PC-3 (cell line): ENCODE measurements around the gene DCDC1. TPM values are rescaled to one million over a fixed set of nuclear protein-coding genes. Genes with fewer than 3 reads are reported as not detected.

Experiments used
- ATAC-seq: fragments of 200-7000 bp; cut with Tn5 transposase; 2 replicates; pipeline ENCODE4 v1.9.1; 2020; ENCODE audit warnings: mild to moderate bottlenecking, moderate library complexity
- BruUV-seq: library from RNA; stranded (reverse); fragments of 400-500 nt; replicated peaks from 2 replicates; lab custom pipeline; 2021; lab: Mats Ljungman, UMichigan
- CTCF ChIA-PET: fragments of 300-600 bp; sonication (Branson Sonifier 250); formaldehyde crosslinking; loops from one replicate; lab custom pipeline; 2022; ENCODE audit warnings: antibody characterized with exemption; lab: Charles Lee
- POLR2A ChIA-PET: fragments of 300-600 bp; sonication (Branson Sonifier 250); formaldehyde crosslinking; loops from one replicate; lab custom pipeline; 2022; ENCODE audit warnings: antibody characterized with exemption; ENCODE audit not compliant: unreplicated experiment; lab: Charles Lee
- DNase-seq: peaks from one replicate; pipeline ENCODE4 v3.0.0-alpha.2; 2015
- H2AFZ ChIP-seq: fragments of 300-600 bp; sonication (generic); 2 replicates; pipeline ENCODE4 v1.6.0; 2016; ENCODE audit warnings: antibody characterized with exemption, low read length
- H3F3A ChIP-seq: fragments of 300-600 bp; sonication (generic); one replicate; pipeline ENCODE4 v1.6.0; 2017; ENCODE audit warnings: antibody characterized with exemption, low read length, control low read depth, mild to moderate bottlenecking; ENCODE audit not compliant: unreplicated experiment
- H3K27ac ChIP-seq: fragments of 300-600 bp; sonication (generic); 2 replicates; pipeline ENCODE4 v1.5.1; 2016; ENCODE audit warnings: mild to moderate bottlenecking, low read length
- H3K27me3 ChIP-seq: fragments of 300-600 bp; sonication (generic); 2 replicates; pipeline ENCODE4 v1.6.1; 2016; ENCODE audit warnings: low read length, mixed read lengths
- H3K36me3 ChIP-seq: fragments of 300-600 bp; sonication (generic); 2 replicates; pipeline ENCODE4 v1.6.1; 2016; ENCODE audit warnings: low read depth, mixed run types, low read length, mixed read lengths
- H3K4me1 ChIP-seq: fragments of 300-600 bp; sonication (generic); 2 replicates; pipeline ENCODE4 v1.5.1; 2016; ENCODE audit warnings: low read length; ENCODE audit not compliant: insufficient read depth
- H3K4me2 ChIP-seq: fragments of 300-600 bp; sonication (generic); 2 replicates; pipeline ENCODE4 v1.6.0; 2016; ENCODE audit warnings: low read length
- H3K4me3 ChIP-seq: fragments of 300-600 bp; sonication (generic); 2 replicates; pipeline ENCODE4 v1.5.1; 2016; ENCODE audit warnings: mild to moderate bottlenecking, low read length, mixed read lengths
- H3K79me2 ChIP-seq: fragments of 300-600 bp; sonication (generic); 2 replicates; pipeline ENCODE4 v1.6.1; 2017; ENCODE audit warnings: low read length, mixed read lengths
- H3K9ac ChIP-seq: fragments of 300-600 bp; sonication (generic); 2 replicates; pipeline ENCODE4 v1.6.0; 2016; ENCODE audit warnings: mild to moderate bottlenecking, low read length
- H3K9me2 ChIP-seq: fragments of 300-600 bp; sonication (generic); replicated peaks from 2 replicates; pipeline ENCODE4 v1.6.1; 2016; ENCODE audit warnings: mixed run types, low read length, mixed read lengths
- H3K9me3 ChIP-seq: fragments of 300-600 bp; sonication (generic); 2 replicates; pipeline ENCODE4 v1.6.1; 2016; ENCODE audit warnings: low read length, mixed read lengths
- H4K20me1 ChIP-seq: fragments of 300-600 bp; sonication (generic); 2 replicates; pipeline ENCODE4 v1.6.1; 2016; ENCODE audit warnings: low read length, mixed read lengths
- EZH2 ChIP-seq: fragments of 300-600 bp; sonication (generic); IDR thresholded peaks from one replicate; pipeline ENCODE4 v1.6.1; 2017; ENCODE audit warnings: antibody characterized with exemption, mild to moderate bottlenecking, low read length; ENCODE audit not compliant: unreplicated experiment
- EZH2phosphoT487 ChIP-seq: fragments of 300-600 bp; sonication (generic); IDR thresholded peaks from 2 replicates; pipeline ENCODE4 v1.6.1; 2018; ENCODE audit warnings: mild to moderate bottlenecking, antibody characterized with exemption, low read length, borderline replicate concordance
- intact Hi-C: fragments of 100-400 bp; cut with micrococcal nuclease; formaldehyde crosslinking; loops from 2 replicates; pipeline ENCODE4 v1.9.0; 2023
- total RNA-seq: library from RNA; depleted of rRNA; stranded (reverse); fragments of >200 nt; gene quantifications from 2 replicates; pipeline ENCODE4 v1.2.3, GENCODE V29; 2014
- TF ChIP-seq, protein P1 (sequence below): fragments of 300-600 bp; sonication (generic); conservative IDR thresholded peaks from 2 replicates; pipeline ENCODE4 v1.5.1; 2017; ENCODE audit warnings: antibody characterized with exemption, low read depth, mild to moderate bottlenecking, low read length

Gene DCDC1
- total RNA-seq, 1 experiment from 2014 or later: not detected

GRCh38 chr11:31383116-31383515 is 13.6 kb upstream of the DCDC1 start:
- ChIA-PET POLR2A (no interaction called here), CTCF (no interaction called here)
- no peaks in the 10 kb centered on the region for H3F3A ChIP-seq
- no peaks in the 10 kb centered on the region for H4K20me1 ChIP-seq
- DNase-seq (no peak), ATAC-seq (no peak)
- no peak overlapping the region for H3K27ac ChIP-seq
- intact Hi-C loops: no loop called here
- no peaks in the 10 kb centered on the region for H3K9me3 ChIP-seq
- no peak overlapping the region for H2AFZ ChIP-seq
- TF ChIP-seq EZH2phosphoT487 (no peak), EZH2 (no peak)
- TF ChIP-seq, protein P1, sequence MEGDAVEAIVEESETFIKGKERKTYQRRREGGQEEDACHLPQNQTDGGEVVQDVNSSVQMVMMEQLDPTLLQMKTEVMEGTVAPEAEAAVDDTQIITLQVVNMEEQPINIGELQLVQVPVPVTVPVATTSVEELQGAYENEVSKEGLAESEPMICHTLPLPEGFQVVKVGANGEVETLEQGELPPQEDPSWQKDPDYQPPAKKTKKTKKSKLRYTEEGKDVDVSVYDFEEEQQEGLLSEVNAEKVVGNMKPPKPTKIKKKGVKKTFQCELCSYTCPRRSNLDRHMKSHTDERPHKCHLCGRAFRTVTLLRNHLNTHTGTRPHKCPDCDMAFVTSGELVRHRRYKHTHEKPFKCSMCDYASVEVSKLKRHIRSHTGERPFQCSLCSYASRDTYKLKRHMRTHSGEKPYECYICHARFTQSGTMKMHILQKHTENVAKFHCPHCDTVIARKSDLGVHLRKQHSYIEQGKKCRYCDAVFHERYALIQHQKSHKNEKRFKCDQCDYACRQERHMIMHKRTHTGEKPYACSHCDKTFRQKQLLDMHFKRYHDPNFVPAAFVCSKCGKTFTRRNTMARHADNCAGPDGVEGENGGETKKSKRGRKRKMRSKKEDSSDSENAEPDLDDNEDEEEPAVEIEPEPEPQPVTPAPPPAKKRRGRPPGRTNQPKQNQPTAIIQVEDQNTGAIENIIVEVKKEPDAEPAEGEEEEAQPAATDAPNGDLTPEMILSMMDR: no peak
- H3K9ac ChIP-seq: no peak overlapping the region
- no peaks in the 10 kb centered on the region for H3K9me2 ChIP-seq
- no TSS peak for BruUV-seq
- no peak overlapping the region for H3K4me2 ChIP-seq
- no peaks in the 10 kb centered on the region for H3K79me2 ChIP-seq
- H3K36me3 ChIP-seq: no peaks in the 10 kb centered on the region
- no peaks in the 10 kb centered on the region for H3K27me3 ChIP-seq
- no peak overlapping the region for H3K4me3 ChIP-seq
- no peaks in the 10 kb centered on the region for H3K4me1 ChIP-seq

- Histone ChIP-seq H3K4me2 (no peak overlapping the region), H3K27me3 (no peaks in the 10 kb centered on the region), H3K9ac (no peak overlapping the region), H3K9me2 (no peaks in the 10 kb centered on the region), H3K9me3 (no peaks in the 10 kb centered on the region), H3K27ac (no peak overlapping the region), H3F3A (no peaks in the 10 kb centered on the region), H3K79me2 (peaks cover 5% of the 10 kb centered on the region; the same call in 1 of the 2 replicates), H3K36me3 (no peaks in the 10 kb centered on the region), H2AFZ (no peak overlapping the region), H3K4me1 (peaks cover under 1% of the 10 kb centered on the region; the same call in 1 of the 2 replicates), H3K4me3 (no peak overlapping the region), H4K20me1 (no peaks in the 10 kb centered on the region)
- ChIA-PET POLR2A (no interaction called here), CTCF (no interaction called here)
- TF ChIP-seq EZH2: no peak
- TF ChIP-seq, protein P1: no peak
- TF ChIP-seq EZH2phosphoT487: no peak
- intact Hi-C loops: no loop called here
- ATAC-seq: no peak
- DNase-seq: no peak
- BruUV-seq: no TSS peak
Observed at GRCh38 chr11:31375879-31376278, 6.3 kb upstream of the DCDC1 start.

- Histone ChIP-seq H3K9ac (no peak overlapping the region), H3K27me3 (peaks cover 30% of the 10 kb centered on the region), H3F3A (no peaks in the 10 kb centered on the region), H2AFZ (no peak overlapping the region), H3K4me2 (no peak overlapping the region), H3K4me3 (no peak overlapping the region), H4K20me1 (no peaks in the 10 kb centered on the region), H3K79me2 (peaks cover 10% of the 10 kb centered on the region), H3K9me2 (no peaks in the 10 kb centered on the region), H3K27ac (no peak overlapping the region), H3K4me1 (peaks cover 6% of the 10 kb centered on the region), H3K9me3 (no peaks in the 10 kb centered on the region), H3K36me3 (no peaks in the 10 kb centered on the region)
- intact Hi-C loops: loop anchor here (5.0 kb wide), 1 partner anchor 124 kb away; no protein-coding TSS in a partner anchor
- ChIA-PET POLR2A (no interaction called here), CTCF (no interaction called here)
- no peak for DNase-seq
- ATAC-seq: no peak
- TF ChIP-seq EZH2 (no peak), EZH2phosphoT487 (no peak)
- TF ChIP-seq, protein P1: no peak
- BruUV-seq: no TSS peak
Observed at GRCh38 chr11:31366795-31367194, 2.7 kb downstream of the DCDC1 start.
